HG03558 (cell line): ENCODE measurements around the gene AKAP10.
"Not testable (repeated sequence)": the region's sequence is repeated elsewhere in the genome, so short reads cannot be mapped to it uniquely, and the experiment has no call there.

ENCODE experiments used
- ATAC-seq: cut with Tn5 transposase; IDR thresholded peaks from one replicate; pipeline ENCODE4 v1.9.1; 2021; ENCODE audit warnings: moderate number of reproducible peaks; ENCODE audit not compliant: unreplicated experiment; ENCODE audit errors: extremely low read depth

The AKAP10 gene

GRCh38 chr17:19935169-19935568 is 42.5 kb downstream of the AKAP10 start:
- no peak for ATAC-seq

DNA sequence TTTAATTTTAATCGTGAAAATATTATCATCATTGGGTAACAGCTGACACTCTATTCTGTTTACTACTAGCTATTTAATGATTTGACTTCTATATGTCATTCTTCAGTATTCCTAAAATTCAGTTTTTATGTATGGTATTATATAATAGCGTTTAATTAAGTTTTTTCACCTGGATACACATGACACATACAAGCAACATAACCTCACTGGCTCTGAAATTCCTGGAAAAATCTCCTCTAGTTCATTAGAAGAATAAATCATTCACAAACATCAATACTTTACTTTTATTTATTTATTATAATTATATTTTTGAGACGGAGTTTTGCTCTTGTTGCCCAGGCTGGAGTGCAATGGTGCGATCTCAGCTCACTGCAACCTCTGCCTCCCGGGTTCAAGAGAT is 44.0 kb downstream of the AKAP10 start:
- no peak for ATAC-seq

GRCh38 chr17:19933221-19933620 is 44.4 kb downstream of the AKAP10 start:
- ATAC-seq = no peak

- no peak for ATAC-seq
These were observed 49.3 kb downstream of the AKAP10 start for GRCh38 chr17:19928299-19928698.

DNA sequence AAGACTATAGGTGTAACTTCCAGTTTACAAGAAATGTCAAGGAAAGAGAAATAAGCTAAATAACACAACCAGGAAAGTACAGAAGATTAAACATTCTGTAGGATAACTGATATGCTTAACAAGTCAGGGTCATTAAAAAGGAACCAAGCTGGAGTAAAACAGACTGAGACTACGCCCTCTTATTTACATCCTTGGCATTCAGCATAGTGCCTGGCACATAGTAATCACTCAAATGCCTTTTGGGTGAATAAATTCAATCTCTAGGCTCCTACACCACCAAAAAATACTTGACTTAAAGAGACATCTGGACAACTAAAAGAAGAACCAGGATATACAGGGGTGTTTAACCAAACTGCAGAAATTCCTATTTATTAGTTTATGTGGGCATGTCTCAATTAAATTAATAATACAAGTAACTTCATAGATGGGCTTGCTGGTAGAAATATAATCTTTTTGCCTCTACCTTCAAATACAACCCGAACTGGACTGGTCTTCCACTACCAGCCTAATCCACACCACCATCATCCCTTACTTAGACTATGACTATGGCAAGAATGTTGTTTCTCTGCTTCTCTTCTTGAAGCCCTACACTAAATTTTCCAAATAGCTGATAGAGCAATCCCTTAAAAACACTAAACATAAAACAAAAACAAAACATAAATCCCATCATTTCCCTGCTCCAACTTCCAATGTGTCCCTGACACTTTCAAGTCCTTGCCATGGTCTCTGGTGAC is 62.2 kb downstream of the AKAP10 start:
- no peak for ATAC-seq

GRCh38 chr17:19911033-19911432 is 66.6 kb downstream of the AKAP10 start:
- no peak for ATAC-seq

DNA sequence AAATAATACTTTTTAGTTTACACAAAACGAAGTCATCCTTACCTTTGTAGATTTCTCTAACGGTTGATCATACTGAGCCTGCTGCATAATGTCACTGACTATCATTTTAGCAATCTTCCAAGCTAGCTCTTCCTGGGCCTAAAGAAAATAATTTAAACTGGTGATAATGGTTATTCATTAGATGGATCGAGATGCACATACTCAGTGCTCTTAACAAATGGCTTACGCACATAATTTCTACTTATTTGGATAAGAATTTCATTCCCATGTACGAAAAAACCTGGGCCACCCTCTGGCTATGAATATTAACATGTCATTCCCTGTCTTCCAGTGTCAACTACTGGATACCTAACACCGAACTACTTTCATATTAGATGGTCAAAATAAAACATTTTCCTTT is 68.5 kb downstream of the AKAP10 start:
- no peak for ATAC-seq

DNA sequence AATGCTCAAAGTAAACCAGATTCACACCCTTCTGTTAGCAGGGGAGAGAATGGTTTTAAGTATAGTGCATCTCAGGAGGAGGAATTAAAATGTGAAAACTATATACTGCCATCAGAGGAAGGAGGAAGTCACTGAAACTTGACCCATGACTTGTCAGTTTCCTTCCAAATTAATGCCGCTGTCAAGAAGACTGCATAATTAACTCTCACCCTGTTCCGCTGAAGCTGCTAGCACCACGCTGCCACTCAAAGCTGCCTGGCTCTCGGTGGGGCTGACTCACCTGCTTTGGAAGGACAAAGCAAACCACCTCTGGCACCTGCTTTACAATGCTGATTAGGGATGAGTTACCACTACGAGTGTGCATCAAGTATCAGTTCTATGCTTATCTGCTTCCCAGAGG is 72.1 kb downstream of the AKAP10 start:
- ATAC-seq = no peak

DNA sequence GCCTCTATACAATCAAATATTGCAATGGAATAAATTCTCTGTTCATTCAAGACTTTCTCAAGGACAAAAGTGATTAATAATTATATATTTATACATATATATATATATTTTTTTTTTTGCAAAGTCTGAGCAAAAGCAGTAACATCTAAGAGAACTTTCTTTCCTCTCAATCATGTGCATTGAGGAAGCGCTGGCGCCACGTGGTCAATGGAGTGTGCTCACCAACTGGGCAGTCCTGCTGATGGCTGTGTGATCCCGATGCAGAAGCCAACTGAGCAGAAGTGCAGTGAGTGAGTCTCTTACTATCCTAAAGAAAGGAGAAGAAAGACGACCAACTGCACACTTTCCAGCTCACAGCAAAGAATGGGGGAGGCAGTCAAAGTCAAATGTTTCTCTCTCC is 72.7 kb downstream of the AKAP10 start:
- ATAC-seq = no peak

DNA sequence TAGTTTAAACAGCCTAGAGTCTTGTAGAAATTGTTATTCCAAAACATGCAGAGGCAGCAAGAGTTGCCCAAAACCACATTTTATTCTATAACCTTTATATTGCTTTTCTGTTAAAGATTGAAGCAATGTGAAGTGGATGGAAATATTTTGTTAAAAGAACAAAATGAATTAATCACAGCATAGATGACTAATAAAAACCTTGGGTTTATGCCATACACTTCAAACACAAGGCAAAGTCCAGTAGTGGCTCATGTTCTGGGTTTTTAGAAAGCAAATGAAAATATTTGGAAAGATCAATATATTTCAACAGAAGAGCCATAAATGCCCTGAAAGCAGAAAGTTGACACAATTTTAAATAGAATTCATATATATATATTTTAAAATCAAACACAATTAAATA is 73.2 kb downstream of the AKAP10 start:
- no peak for ATAC-seq

DNA sequence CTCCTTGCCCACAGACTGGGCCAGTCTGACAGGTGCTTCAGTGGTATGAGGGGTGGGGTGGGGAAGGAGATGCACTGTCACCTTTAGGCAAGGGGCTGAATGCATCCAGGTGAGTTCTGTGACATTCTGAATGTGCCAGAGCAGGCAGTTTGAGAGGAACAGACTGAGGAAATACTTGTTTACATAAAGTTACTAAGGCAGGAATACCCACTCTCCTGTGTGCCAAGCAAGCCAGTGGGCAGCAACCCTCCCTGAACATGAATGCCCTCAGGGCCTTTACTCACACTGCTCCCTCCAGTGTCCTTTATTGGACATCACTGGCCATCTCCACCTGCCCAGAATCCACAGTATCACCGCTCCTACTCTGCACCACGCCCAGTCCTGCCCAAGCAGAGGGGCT is 76.8 kb downstream of the AKAP10 start:
- ATAC-seq = no peak

DNA sequence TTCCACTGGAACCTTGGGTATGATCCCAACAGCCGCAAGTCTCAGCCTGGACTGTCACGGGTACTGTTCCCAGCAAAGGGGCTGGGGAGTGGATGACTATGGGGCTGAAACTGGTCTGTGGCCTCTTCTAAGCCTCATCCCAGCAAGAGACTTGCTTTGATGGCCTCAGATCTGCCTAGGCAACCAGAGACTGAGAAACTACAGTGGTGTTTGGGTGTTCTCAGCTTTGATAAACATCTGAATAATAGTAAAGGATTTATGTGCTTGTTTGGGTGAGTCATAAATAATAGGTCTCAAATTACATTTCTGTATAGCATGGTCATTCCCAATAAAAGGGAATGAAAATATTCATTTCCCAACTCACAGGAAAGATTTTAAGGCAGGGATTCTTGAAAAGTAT is 79.7 kb downstream of the AKAP10 start:
- no peak for ATAC-seq

GRCh38 chr17:19897090-19897837 is 80.4 kb downstream of the AKAP10 start:
- ATAC-seq = no peak

- ATAC-seq = no peak
These were observed 80.9 kb downstream of the AKAP10 start for GRCh38 chr17:19896679-19897078.

DNA sequence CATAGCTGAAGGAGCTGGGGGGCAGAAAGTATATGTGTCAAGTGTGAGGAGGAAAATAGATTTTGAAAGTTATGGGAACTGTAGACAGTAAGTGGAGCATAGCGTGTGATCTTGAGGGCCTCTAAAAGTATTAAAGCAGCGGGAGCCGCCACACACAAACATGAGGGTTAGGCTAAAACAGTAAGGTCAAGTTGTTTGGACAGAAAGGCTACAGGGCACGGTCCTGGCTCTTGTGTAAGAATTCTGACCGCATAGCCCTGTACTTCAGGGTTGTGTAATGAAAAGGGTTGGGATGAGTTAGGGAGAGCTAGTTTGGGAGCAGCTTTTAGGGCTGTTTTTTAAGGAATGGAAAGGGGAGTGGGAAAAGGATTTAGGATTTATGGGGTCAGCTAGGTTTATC is 87.1 kb downstream of the AKAP10 start:
- ATAC-seq = not testable (repeated sequence)

GRCh38 chr17:19890001-19890400 is 87.6 kb downstream of the AKAP10 start:
- not testable (repeated sequence) for ATAC-seq

GRCh38 chr17:19886116-19886515 is 91.5 kb downstream of the AKAP10 start:
- no peak for ATAC-seq

DNA sequence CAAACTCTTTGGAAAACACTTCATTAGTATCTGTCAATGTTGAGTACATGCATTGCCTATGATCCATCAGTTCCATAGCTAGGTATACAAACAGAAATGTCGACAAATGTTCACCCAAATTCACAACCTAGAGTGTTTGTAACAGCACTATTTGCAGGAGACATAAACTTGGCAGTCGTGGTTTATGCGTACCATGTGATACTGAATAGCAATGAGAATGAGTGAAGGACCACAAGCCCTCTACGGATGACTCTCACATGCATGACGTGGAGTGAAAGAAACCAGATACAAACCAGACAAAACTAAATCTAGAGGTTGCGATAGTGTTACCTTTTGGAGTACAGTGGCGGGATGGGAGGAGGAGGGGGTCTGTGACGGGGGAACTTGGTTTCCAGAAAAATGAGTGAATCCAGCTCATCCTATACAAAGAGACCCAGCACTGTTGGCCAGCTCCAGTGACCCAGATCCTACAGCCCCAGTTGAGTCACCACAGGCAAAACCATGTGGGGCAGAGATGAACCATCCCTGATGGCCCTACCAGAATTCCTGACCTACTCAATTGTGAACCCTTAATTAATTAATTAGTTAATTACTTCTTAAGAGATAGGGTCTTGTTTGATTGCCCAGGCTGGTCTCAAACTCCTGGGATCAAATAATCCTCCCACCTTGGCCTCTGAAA is 94.0 kb downstream of the AKAP10 start:
- no peak for ATAC-seq

GRCh38 chr17:19880393-19880792 is 97.2 kb downstream of the AKAP10 start:
- no peak for ATAC-seq

DNA sequence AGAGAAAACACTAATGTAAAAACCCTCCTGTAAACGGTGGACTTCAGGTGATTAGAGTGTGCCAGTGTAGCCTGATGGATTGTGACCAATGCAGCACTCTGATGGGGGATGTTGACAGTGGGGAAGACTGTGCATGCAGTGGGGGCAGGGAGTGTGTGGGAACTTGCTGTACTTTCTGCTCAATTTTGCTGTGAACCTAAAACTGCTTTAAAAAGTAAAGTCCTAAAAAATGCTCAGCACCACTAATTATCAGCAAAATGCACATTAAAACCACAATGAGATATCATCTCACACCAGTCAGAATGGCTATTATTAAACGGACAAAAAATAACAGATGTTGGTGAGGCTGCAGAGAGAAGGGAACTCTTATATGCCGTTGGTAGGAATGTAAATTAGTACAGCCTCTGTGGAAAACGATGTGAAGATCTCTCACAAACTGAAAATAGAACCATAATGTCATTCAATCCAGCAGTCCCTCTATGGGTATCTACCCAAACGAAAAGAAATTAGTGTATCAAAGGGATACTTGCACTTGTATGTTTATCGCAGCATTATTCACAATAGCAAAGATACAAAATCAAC is 100.2 kb downstream of the AKAP10 start:
- ATAC-seq = no peak
